ENCODE measurements around the gene PRUNE1.
A peak's percentile ranks its signal among the peaks of the same experiment; 100 is the strongest.

PRUNE1 gene

GRCh38 chr1:150976879-150977694 is 31.2 kb upstream of the PRUNE1 start:
- no peak for DNase-seq

GRCh38 chr1:150979092-150980056 is 28.9 kb upstream of the PRUNE1 start:
- DNase-seq = peak; percentile 83 to 91

GRCh38 chr1:150981177-150981804 is 27.0 kb upstream of the PRUNE1 start:
- no peak for DNase-seq

GRCh38 chr1:150981805-150982712 is 26.2 kb upstream of the PRUNE1 start, which contains the start of gene ANXA9:
Gene ANXA9, plus strand, starts transcription at chr1:150982292. Its CDS starts 814 bp downstream, at chr1:150983106.
- no peak for DNase-seq

GRCh38 chr1:150985179-150985825 is 22.9 kb upstream of the PRUNE1 start:
- no peak for DNase-seq

- DNase-seq = no peak
Observed at GRCh38 chr1:150987924-150988323, 20.3 kb upstream of the PRUNE1 start.

GRCh38 chr1:150992626-150993025 is 15.6 kb upstream of the PRUNE1 start:
- DNase-seq = no peak

- DNase-seq = no peak
Observed at GRCh38 chr1:150994248-150994647, 14.0 kb upstream of the PRUNE1 start.

GRCh38 chr1:150995460-150995859 is 12.8 kb upstream of the PRUNE1 start:
- DNase-seq = no peak

GRCh38 chr1:150995896-150996295 is 12.4 kb upstream of the PRUNE1 start:
- peak in 1 of 2 experiments; percentile 25 for DNase-seq

GRCh38 chr1:150997126-150997872 is 10.9 kb upstream of the PRUNE1 start:
- no peak for DNase-seq

- DNase-seq = no peak
Observed at GRCh38 chr1:150997949-150998348, 10.3 kb upstream of the PRUNE1 start.

- DNase-seq = no peak
Observed at GRCh38 chr1:150999051-150999674, 9.1 kb upstream of the PRUNE1 start.

- DNase-seq = no peak
Observed at GRCh38 chr1:150999926-151000325, 8.3 kb upstream of the PRUNE1 start.

GRCh38 chr1:151000408-151000807 is 7.8 kb upstream of the PRUNE1 start:
- no peak for DNase-seq

GRCh38 chr1:151001602-151002001 is 6.6 kb upstream of the PRUNE1 start:
- no peak for DNase-seq

GRCh38 chr1:151002051-151002450 is 6.2 kb upstream of the PRUNE1 start:
- DNase-seq = no peak

- no peak for DNase-seq
Observed at GRCh38 chr1:151002611-151003010, 5.6 kb upstream of the PRUNE1 start.

GRCh38 chr1:151003180-151003579 is 5.1 kb upstream of the PRUNE1 start:
- no peak for DNase-seq

- no peak for DNase-seq
Observed at GRCh38 chr1:151005729-151006319, 2.4 kb upstream of the PRUNE1 start.

Data from NCI-H1930 (cell line).